ENCODE data around the gene GNPDA2.

GRCh38 chr4:44771789-44772188, 45.4 kb upstream of the GNPDA2 start:
- no peak for TF ChIP-seq MAFG (tag; conservative IDR thresholded peaks at IDR 0.05)
- no peak for TF ChIP-seq THRAP3 (IDR thresholded peaks at IDR 0.05; ENCODE audit: borderline replicate concordance)
- no peak for TF ChIP-seq KAT2B (IDR thresholded peaks at IDR 0.05; ENCODE audit: low read depth, low read length)
- TF ChIP-seq BHLHE40 (IDR thresholded peaks at IDR 0.05; ENCODE audit: low read length) = no peak
- TF ChIP-seq ZNF124 (CRISPR knock-in tag; IDR thresholded peaks at IDR 0.05) = no peak
- no peak for TF ChIP-seq MYC (IDR thresholded peaks at IDR 0.05; ENCODE audit: low read depth, low read length)
- no peak for TF ChIP-seq MYC (CRISPR knock-in tag; IDR thresholded peaks at IDR 0.05; ENCODE audit: borderline replicate concordance, low read depth)
- no peak for TF ChIP-seq SP1 (CRISPR knock-in tag; IDR thresholded peaks at IDR 0.05)

All from K562 (cell line).